ENCODE measurements around the gene PRRX1. TPM values are rescaled to one million over a fixed set of nuclear protein-coding genes. Genes with fewer than 3 reads are reported as not detected.

PRRX1 gene
- polyA plus RNA-seq, 3 donors = not detected

- WGBS (ENCODE audit: insufficient coverage) = 5% methylated on average over 30 of the region's 33 CpGs
- DNase-seq = no peak
- Mint-ChIP-seq H3K4me1 (peaks cover 23% of the 10 kb centered on the region), H3K27me3 (ENCODE audit: low read depth in 3 of 3) (peaks cover 91 to 97% (median 92%) of the 10 kb centered on the region in 3 donors), H3K27ac (no peak overlapping the region), H3K9me3 (peaks cover 2 to 51% (median 37%) of the 10 kb centered on the region in 7 donors), H3K36me3 (peaks cover 2 to 15% of the 10 kb centered on the region in 2 donors), H3K4me3 (peak overlapping the region in 1 of 2 donors; percentile 81)
- TF ChIP-seq, protein P1, sequence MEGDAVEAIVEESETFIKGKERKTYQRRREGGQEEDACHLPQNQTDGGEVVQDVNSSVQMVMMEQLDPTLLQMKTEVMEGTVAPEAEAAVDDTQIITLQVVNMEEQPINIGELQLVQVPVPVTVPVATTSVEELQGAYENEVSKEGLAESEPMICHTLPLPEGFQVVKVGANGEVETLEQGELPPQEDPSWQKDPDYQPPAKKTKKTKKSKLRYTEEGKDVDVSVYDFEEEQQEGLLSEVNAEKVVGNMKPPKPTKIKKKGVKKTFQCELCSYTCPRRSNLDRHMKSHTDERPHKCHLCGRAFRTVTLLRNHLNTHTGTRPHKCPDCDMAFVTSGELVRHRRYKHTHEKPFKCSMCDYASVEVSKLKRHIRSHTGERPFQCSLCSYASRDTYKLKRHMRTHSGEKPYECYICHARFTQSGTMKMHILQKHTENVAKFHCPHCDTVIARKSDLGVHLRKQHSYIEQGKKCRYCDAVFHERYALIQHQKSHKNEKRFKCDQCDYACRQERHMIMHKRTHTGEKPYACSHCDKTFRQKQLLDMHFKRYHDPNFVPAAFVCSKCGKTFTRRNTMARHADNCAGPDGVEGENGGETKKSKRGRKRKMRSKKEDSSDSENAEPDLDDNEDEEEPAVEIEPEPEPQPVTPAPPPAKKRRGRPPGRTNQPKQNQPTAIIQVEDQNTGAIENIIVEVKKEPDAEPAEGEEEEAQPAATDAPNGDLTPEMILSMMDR (IDR thresholded peaks at IDR 0.05) = no peak
- Histone ChIP-seq H3K4me3 (replicated peaks in 1 of 3; ENCODE audit: low read depth in 2 of 3, low read length in 3 of 3) (no peak overlapping the region), H3K9me3 (replicated peaks in 1 of 2; ENCODE audit: control insufficient read depth in 1 of 2, insufficient read depth in 1 of 2, low read length in 2 of 2) (peaks cover 0 to 54% of the 10 kb centered on the region in 2 donors), H4K20me1 (ENCODE audit: insufficient read depth, low read length) (no peaks in the 10 kb centered on the region), H3K27ac (ENCODE audit: low read depth in 1 of 2, low read length in 2 of 2) (no peak overlapping the region), H3K27me3 (ENCODE audit: control insufficient read depth in 2 of 2, insufficient read depth in 2 of 2, low read length in 2 of 2) (peaks cover 80 to 93% of the 10 kb centered on the region in 2 donors), H2AFZ (ENCODE audit: insufficient read depth, low read depth, low read length, poor library complexity, severe bottlenecking) (no peak overlapping the region), H3K4me2 (replicated peaks; ENCODE audit: extremely low read depth, low read length, poor library complexity, severe bottlenecking) (no peak overlapping the region), H3K36me3 (replicated peaks in 1 of 2; ENCODE audit: control insufficient read depth in 1 of 2, insufficient read depth in 2 of 2, low read length in 2 of 2) (no peaks in the 10 kb centered on the region), H3K9ac (ENCODE audit: insufficient read depth, low read length, poor library complexity, severe bottlenecking) (no peak overlapping the region), H3K79me2 (ENCODE audit: insufficient read depth, low read length) (no peaks in the 10 kb centered on the region), H3K4me1 (ENCODE audit: control insufficient read depth in 1 of 2, insufficient read depth in 2 of 2, low read length in 2 of 2) (no peaks in the 10 kb centered on the region)
- intact Hi-C loops (cut with micrococcal nuclease) = no loop called here
These were observed 4.5 kb downstream of the PRRX1 start for GRCh38 chr1:170668209-170669106.

DNA sequence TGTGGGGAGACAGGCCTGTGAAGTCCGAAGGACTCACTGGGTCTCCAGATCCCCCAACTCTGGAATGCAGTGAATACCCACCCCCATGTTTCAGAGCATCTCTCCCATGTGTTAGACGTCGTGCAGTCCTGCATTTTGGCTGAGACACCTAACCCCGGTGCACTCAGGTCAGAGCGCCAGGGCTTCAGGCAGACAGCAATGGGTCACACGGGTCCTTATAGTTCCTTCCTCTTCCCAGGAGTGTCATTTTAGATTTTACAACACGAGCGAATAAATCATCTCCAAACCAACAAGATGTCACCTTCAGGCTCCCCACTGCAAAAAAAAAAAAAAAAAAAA is 5.1 kb downstream of the PRRX1 start:
- H2AFZ ChIP-seq (ENCODE audit: insufficient read depth, low read depth, low read length, poor library complexity, severe bottlenecking) = no peak overlapping the region
- peaks cover 20% of the 10 kb centered on the region for H3K4me1 Mint-ChIP-seq
- no peak overlapping the region for H3K27ac Mint-ChIP-seq
- no peaks in the 10 kb centered on the region for H3K36me3 ChIP-seq (replicated peaks in 1 of 2; ENCODE audit: control insufficient read depth in 1 of 2, insufficient read depth in 2 of 2, low read length in 2 of 2)
- intact Hi-C loops (cut with micrococcal nuclease) = no loop called here
- H3K27me3 Mint-ChIP-seq (ENCODE audit: low read depth in 3 of 3) = peaks cover 87 to 94% (median 91%) of the 10 kb centered on the region in 3 donors
- H3K79me2 ChIP-seq (ENCODE audit: insufficient read depth, low read length) = no peaks in the 10 kb centered on the region
- TF ChIP-seq, protein P1 (IDR thresholded peaks at IDR 0.05) = no peak
- no peaks in the 10 kb centered on the region for H4K20me1 ChIP-seq (ENCODE audit: insufficient read depth, low read length)
- H3K27ac ChIP-seq (ENCODE audit: low read depth in 1 of 2, low read length in 2 of 2) = no peak overlapping the region
- WGBS (ENCODE audit: insufficient coverage) = 12% methylated on average over 6 of the region's 8 CpGs
- DNase-seq = no peak
- no peaks in the 10 kb centered on the region for H3K4me1 ChIP-seq (ENCODE audit: control insufficient read depth in 1 of 2, insufficient read depth in 2 of 2, low read length in 2 of 2)
- H3K4me3 Mint-ChIP-seq = peak overlapping the region in 1 of 2 donors; percentile 81
- no peak overlapping the region for H3K4me2 ChIP-seq (replicated peaks; ENCODE audit: extremely low read depth, low read length, poor library complexity, severe bottlenecking)
- peaks cover 0 to 52% of the 10 kb centered on the region in 2 donors for H3K9me3 ChIP-seq (replicated peaks in 1 of 2; ENCODE audit: control insufficient read depth in 1 of 2, insufficient read depth in 1 of 2, low read length in 2 of 2)
- H3K9me3 Mint-ChIP-seq = peaks cover 2 to 48% (median 37%) of the 10 kb centered on the region in 7 donors
- peaks cover 75 to 91% of the 10 kb centered on the region in 2 donors for H3K27me3 ChIP-seq (ENCODE audit: control insufficient read depth in 2 of 2, insufficient read depth in 2 of 2, low read length in 2 of 2)
- H3K4me3 ChIP-seq (replicated peaks in 1 of 3; ENCODE audit: low read depth in 2 of 3, low read length in 3 of 3) = no peak overlapping the region
- H3K36me3 Mint-ChIP-seq = peaks cover 0 to 12% of the 10 kb centered on the region in 2 donors
- H3K9ac ChIP-seq (ENCODE audit: insufficient read depth, low read length, poor library complexity, severe bottlenecking) = no peak overlapping the region
